Right atrium auricular region (tissue), 2 donors: ENCODE results near the gene FRMD8. TPM values are rescaled to one million over a fixed set of nuclear protein-coding genes. Genes with fewer than 3 reads are reported as not detected.

ENCODE experiments used
- DNase-seq: peaks from one replicate; pipeline ENCODE4 v3.0.0-alpha.2; 2019; ENCODE audit warnings: low spot score
- H3K27ac ChIP-seq, 2 donors: fragments of 200-600 bp; sonication (generic); 1 replicate in 1 of 2; 2 replicates in 1 of 2; pipeline ENCODE4 v1.5.1; 2016 to 2019
- H3K27me3 ChIP-seq, 2 donors: fragments of 200-600 bp; sonication (generic); one replicate each; pipeline versions ENCODE4 v1.5.1 to v1.6.0; 2017 to 2019
- H3K36me3 ChIP-seq: fragments of 200-600 bp; sonication (generic); one replicate; pipeline ENCODE4 v1.5.1; 2016
- H3K4me1 ChIP-seq, 2 donors: fragments of 200-600 bp; sonication (generic); one replicate each; pipeline versions ENCODE4 v1.5.1 to v1.6.0; 2017 to 2019
- H3K4me3 ChIP-seq, 2 donors: fragments of 200-600 bp; sonication (generic); 1 replicate in 1 of 2; 2 replicates in 1 of 2; pipeline ENCODE4 v1.5.1; 2017 to 2019; ENCODE audit warnings: mild to moderate bottlenecking in 1 of 2, moderate library complexity in 1 of 2
- H3K9me3 ChIP-seq, 2 donors: fragments of 200-600 bp; sonication (generic); one replicate each; pipeline ENCODE4 v1.5.1; 2019
- total RNA-seq, 2 donors: library from RNA; depleted of rRNA; stranded (reverse); fragments of >200 nt; gene quantifications; one replicate each; pipeline ENCODE4 v1.1.0, GENCODE V29; 2016
- TF ChIP-seq, protein P1 (sequence below), 2 donors: fragments of 200-600 bp; sonication (generic); IDR thresholded peaks; one replicate each; pipeline ENCODE4 v1.5.1; 2019; ENCODE audit warnings: antibody characterized with exemption in 2 of 2

FRMD8 gene
- total RNA-seq, 2 donors from 2014 or later: 10.2 to 23.8 TPM

GRCh38 chr11:65427691-65428577 is 41.5 kb downstream of the FRMD8 start:
- Histone ChIP-seq H3K27me3 (no peaks in the 10 kb centered on the region), H3K4me1 (peaks cover 0 to 60% of the 10 kb centered on the region in 2 donors), H3K27ac (peak overlapping the region; percentile 99), H3K4me3 (peak overlapping the region; percentile 79 to 95), H3K9me3 (no peaks in the 10 kb centered on the region), H3K36me3 (peaks cover 78% of the 10 kb centered on the region)
- DNase-seq: peak; percentile 64
- TF ChIP-seq, protein P1, sequence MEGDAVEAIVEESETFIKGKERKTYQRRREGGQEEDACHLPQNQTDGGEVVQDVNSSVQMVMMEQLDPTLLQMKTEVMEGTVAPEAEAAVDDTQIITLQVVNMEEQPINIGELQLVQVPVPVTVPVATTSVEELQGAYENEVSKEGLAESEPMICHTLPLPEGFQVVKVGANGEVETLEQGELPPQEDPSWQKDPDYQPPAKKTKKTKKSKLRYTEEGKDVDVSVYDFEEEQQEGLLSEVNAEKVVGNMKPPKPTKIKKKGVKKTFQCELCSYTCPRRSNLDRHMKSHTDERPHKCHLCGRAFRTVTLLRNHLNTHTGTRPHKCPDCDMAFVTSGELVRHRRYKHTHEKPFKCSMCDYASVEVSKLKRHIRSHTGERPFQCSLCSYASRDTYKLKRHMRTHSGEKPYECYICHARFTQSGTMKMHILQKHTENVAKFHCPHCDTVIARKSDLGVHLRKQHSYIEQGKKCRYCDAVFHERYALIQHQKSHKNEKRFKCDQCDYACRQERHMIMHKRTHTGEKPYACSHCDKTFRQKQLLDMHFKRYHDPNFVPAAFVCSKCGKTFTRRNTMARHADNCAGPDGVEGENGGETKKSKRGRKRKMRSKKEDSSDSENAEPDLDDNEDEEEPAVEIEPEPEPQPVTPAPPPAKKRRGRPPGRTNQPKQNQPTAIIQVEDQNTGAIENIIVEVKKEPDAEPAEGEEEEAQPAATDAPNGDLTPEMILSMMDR (IDR thresholded peaks at IDR 0.05): no peak

DNA sequence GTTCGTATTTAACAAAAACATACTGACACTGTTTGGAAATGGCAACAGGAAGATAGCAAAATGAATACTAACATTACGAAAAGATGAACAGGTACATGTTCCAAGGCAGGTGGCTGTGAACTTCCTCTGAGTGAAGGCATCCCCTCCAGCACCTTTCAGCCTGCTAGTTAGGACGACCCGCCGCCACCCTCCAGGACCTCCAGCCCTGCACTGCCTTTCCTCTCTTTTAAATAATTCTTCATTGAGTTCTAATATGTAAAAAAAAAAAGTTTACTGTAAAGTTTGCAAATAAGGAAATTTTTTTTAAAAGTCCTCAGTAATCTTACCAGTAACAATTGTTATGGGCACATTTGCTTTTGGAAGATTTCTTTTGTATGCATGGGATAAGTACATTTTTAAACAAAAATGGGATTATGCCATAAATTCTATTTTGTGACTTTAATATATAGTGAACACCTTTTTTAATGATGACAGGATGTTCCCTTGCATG is 42.2 kb downstream of the FRMD8 start:
- peaks cover 0 to 66% of the 10 kb centered on the region in 2 donors for H3K4me1 ChIP-seq
- peak; percentile 58 for DNase-seq
- H3K27me3 ChIP-seq: no peaks in the 10 kb centered on the region
- TF ChIP-seq, protein P1 (IDR thresholded peaks at IDR 0.05): no peak
- peak overlapping the region; percentile 79 to 95 for H3K4me3 ChIP-seq
- no peaks in the 10 kb centered on the region for H3K9me3 ChIP-seq
- peak overlapping the region; percentile 99 for H3K27ac ChIP-seq
- H3K36me3 ChIP-seq: peaks cover 78% of the 10 kb centered on the region

DNA sequence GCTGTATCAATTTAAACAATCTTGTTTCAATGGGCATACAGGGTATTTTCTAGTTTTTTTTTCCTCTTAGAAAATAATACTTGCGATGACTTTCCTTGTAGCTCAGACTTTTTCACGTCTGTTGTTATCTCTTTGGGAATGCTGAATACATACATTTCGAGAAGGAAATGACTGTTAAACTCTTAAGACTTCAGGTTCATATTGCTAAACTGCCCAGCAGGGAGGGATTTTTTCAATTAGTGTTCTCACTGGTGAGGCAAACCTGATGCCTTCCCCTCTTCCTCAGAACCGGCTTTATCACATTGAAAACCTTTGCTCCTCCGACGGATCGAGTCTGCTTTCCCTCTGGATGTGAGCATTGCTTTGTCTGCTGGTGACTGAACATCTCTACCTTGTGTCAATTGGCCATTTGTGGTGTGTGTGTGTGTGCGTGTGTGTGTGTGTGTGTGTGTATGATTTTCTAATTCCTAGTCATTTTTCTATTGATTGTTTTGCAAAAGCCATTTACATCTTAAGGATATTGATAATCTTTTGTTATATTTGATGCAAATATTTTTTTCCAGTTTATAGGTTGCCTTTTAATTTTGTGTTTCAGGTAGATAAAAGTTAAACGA is 42.7 kb downstream of the FRMD8 start:
- peak overlapping the region; percentile 99 for H3K27ac ChIP-seq
- peak; percentile 61 for DNase-seq
- peaks cover 0 to 71% of the 10 kb centered on the region in 2 donors for H3K4me1 ChIP-seq
- peak overlapping the region; percentile 79 to 95 for H3K4me3 ChIP-seq
- peaks cover 78% of the 10 kb centered on the region for H3K36me3 ChIP-seq
- TF ChIP-seq, protein P1 (IDR thresholded peaks at IDR 0.05): no peak
- no peaks in the 10 kb centered on the region for H3K9me3 ChIP-seq
- H3K27me3 ChIP-seq: no peaks in the 10 kb centered on the region

DNA sequence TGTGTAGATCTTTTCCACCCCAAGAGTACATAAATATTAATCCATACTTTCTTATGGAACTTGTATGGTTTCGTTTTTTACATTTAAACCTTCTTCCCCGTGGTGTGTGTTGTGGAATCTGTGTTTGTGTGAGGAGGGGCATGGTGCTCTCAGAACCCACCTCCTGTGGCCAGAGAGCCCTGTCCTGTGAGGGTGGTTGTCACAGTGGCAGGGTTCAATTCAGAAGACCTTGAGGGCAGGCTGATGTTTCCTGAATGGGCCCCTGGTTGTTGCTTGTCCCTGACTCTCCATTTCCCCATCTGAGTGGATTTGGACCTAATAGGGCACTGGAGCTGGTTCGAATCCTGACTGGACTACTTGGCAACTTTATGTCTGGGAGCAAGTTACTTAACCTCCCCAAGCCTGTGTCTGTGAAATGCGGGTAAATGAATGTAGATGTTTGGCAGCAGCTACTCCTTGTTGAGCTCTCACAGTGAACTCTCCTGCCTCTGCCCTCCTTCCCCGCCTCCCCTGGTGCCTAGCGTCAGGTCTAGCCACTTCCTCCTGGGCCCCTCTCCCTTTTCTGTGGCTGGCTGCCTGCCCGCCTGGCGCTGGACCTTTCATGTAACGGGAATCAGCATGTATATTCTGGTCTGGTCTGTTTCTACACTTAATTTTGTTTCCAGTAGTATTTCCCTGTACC is 43.4 kb downstream of the FRMD8 start:
- Histone ChIP-seq H3K27ac (peak overlapping the region; percentile 99), H3K9me3 (no peaks in the 10 kb centered on the region), H3K27me3 (no peaks in the 10 kb centered on the region), H3K4me1 (peaks cover 0 to 78% of the 10 kb centered on the region in 2 donors), H3K36me3 (peaks cover 78% of the 10 kb centered on the region), H3K4me3 (peak overlapping the region; percentile 79 to 95)
- TF ChIP-seq, protein P1 (IDR thresholded peaks at IDR 0.05): no peak
- DNase-seq: peak; percentile 73

GRCh38 chr11:65430406-65431217 is 44.2 kb downstream of the FRMD8 start:
- no peaks in the 10 kb centered on the region for H3K27me3 ChIP-seq
- H3K4me3 ChIP-seq: peak overlapping the region; percentile 79 to 95
- peaks cover 78% of the 10 kb centered on the region for H3K36me3 ChIP-seq
- H3K4me1 ChIP-seq: peaks cover 0 to 85% of the 10 kb centered on the region in 2 donors
- no peaks in the 10 kb centered on the region for H3K9me3 ChIP-seq
- TF ChIP-seq, protein P1 (IDR thresholded peaks at IDR 0.05): no peak
- DNase-seq: peak; percentile 50
- H3K27ac ChIP-seq: peak overlapping the region; percentile 99
